ENCODE results near the gene ACAP2.
"Not testable (repeated sequence)": the region's sequence is repeated elsewhere in the genome, so short reads cannot be mapped to it uniquely, and the experiment has no call there.

Gene ACAP2

DNA sequence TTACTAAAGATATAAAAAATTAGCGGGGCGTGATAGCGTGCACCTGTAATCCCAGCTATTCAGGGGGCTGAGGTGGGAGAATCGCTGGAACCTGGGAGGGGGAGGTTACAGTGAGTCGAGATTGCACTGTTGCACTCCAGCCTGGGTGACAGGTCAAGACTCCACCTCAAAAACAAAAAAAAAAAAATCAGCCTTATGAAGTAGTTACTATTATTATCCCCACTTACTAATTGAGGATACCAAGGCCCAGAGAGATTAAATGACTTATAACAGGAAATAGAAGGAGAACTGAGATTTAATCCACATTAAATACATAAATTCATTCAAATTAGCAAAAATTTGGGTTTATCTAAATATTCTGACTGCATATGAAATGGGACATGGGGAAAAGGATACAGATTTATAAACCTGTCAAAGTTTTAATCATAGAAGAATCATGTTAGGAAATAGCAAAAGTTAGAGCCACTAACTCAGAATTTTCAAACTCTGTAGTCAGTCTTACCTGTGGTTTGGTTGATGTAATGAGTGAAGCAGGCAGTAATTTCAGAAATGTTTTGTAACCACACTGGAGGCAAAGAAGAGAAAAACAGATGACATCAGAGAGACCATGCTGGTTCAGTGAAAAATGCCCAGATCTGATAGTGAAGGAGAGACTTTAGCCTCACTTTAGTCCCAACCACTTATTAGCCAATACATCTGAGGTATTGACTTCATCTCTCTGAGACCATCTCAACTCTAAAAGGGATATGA is 25.0 kb upstream of the ACAP2 start:
- Histone ChIP-seq H3K4me3 (ENCODE audit: low read depth, low read length) (no peak overlapping the region), H2AFZ (no peak overlapping the region), H3K27ac (no peak overlapping the region), H3K36me3 (ENCODE audit: control insufficient read depth, insufficient read depth, low read length) (no peaks in the 10 kb centered on the region), H3K4me2 (ENCODE audit: low read length) (no peak overlapping the region), H3K27me3 (ENCODE audit: control insufficient read depth, insufficient read depth, low read length) (no peaks in the 10 kb centered on the region), H3K9ac (no peak overlapping the region), H3K9me3 (ENCODE audit: control insufficient read depth, low read length) (no peaks in the 10 kb centered on the region), H3K4me1 (no peaks in the 10 kb centered on the region), H3K79me2 (no peaks in the 10 kb centered on the region)
- TF ChIP-seq, protein P1, sequence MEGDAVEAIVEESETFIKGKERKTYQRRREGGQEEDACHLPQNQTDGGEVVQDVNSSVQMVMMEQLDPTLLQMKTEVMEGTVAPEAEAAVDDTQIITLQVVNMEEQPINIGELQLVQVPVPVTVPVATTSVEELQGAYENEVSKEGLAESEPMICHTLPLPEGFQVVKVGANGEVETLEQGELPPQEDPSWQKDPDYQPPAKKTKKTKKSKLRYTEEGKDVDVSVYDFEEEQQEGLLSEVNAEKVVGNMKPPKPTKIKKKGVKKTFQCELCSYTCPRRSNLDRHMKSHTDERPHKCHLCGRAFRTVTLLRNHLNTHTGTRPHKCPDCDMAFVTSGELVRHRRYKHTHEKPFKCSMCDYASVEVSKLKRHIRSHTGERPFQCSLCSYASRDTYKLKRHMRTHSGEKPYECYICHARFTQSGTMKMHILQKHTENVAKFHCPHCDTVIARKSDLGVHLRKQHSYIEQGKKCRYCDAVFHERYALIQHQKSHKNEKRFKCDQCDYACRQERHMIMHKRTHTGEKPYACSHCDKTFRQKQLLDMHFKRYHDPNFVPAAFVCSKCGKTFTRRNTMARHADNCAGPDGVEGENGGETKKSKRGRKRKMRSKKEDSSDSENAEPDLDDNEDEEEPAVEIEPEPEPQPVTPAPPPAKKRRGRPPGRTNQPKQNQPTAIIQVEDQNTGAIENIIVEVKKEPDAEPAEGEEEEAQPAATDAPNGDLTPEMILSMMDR (IDR thresholded peaks at IDR 0.05), result no peak

DNA sequence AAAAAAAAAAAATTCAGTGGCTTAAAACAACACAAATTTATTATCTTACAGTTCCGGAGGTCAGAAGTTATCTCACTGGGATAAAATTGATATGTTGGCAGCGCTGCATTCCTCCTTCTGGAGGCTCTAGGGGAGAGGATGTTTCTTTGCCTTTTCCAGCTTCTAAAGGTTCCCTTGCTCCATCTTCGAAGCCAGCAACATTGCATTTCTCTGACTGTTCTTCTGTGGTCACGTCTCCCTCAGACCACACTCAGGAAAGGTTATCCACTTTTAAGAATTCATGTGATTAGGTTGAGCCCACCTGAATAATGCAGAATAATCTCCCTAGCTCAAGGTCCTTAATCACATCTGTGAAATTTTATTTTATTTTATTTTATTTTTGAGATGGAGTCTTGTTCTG is 23.4 kb upstream of the ACAP2 start:
- Histone ChIP-seq H3K4me1 (no peaks in the 10 kb centered on the region), H3K27ac (no peak overlapping the region), H3K36me3 (ENCODE audit: control insufficient read depth, insufficient read depth, low read length) (no peaks in the 10 kb centered on the region), H2AFZ (no peak overlapping the region), H3K4me2 (ENCODE audit: low read length) (no peak overlapping the region), H3K27me3 (ENCODE audit: control insufficient read depth, insufficient read depth, low read length) (no peaks in the 10 kb centered on the region), H3K4me3 (ENCODE audit: low read depth, low read length) (no peak overlapping the region), H3K79me2 (no peaks in the 10 kb centered on the region), H3K9ac (no peak overlapping the region), H3K9me3 (ENCODE audit: control insufficient read depth, low read length) (no peaks in the 10 kb centered on the region)
- TF ChIP-seq, protein P1 (IDR thresholded peaks at IDR 0.05), result no peak

DNA sequence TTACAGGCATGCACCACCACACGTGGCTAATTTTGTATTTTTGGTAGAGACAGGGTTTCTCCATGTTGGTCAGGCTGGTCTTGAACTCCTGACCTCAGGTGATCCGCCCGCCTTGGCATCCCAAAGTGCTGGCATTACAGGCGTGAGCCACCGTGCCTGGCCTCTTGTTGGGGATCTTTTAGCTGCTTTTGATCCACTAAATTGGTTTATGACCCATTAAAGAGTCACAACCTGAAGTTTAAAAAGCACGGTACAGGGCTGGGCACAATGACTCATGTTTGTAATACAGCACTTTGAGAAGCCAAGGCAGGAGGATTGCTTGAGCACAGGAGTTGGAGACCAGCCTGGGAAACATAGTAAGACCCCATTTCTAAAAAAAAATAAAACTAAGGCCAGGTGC is 20.1 kb upstream of the ACAP2 start:
- not testable (repeated sequence) for H3K27me3 ChIP-seq (ENCODE audit: control insufficient read depth, insufficient read depth, low read length)

DNA sequence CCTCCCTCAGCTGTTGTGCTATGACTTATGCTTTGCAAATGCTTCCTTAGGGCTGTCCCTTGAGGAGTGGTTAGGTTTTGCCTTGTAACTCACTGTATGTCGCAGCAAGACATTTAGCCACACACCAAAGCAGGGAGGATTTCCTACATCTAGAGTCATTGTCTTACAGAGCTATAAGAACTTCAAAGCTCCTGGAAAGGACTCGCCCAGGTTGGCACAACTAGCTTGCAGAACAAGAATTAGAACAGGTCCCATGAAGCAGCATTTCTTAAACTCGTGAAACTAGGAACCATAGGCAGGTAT is 19.4 kb upstream of the ACAP2 start:
- Histone ChIP-seq H3K27ac (no peak overlapping the region), H3K36me3 (ENCODE audit: control insufficient read depth, insufficient read depth, low read length) (no peaks in the 10 kb centered on the region), H3K9ac (no peak overlapping the region), H3K27me3 (ENCODE audit: control insufficient read depth, insufficient read depth, low read length) (no peaks in the 10 kb centered on the region), H3K4me3 (ENCODE audit: low read depth, low read length) (no peak overlapping the region), H3K4me1 (no peaks in the 10 kb centered on the region), H3K4me2 (ENCODE audit: low read length) (no peak overlapping the region), H2AFZ (no peak overlapping the region), H3K79me2 (no peaks in the 10 kb centered on the region), H3K9me3 (ENCODE audit: control insufficient read depth, low read length) (no peaks in the 10 kb centered on the region)
- TF ChIP-seq, protein P1 (IDR thresholded peaks at IDR 0.05), result no peak

More for the DNA sequence above, 20.1 kb upstream of the ACAP2 start:
- H3K9ac ChIP-seq; H3K36me3 ChIP-seq (ENCODE audit: control insufficient read depth, insufficient read depth, low read length); H3K9me3 ChIP-seq (ENCODE audit: control insufficient read depth, low read length); H3K4me1 ChIP-seq; H3K27ac ChIP-seq; H2AFZ ChIP-seq; H3K79me2 ChIP-seq; H3K4me3 ChIP-seq (ENCODE audit: low read depth, low read length); H3K4me2 ChIP-seq (ENCODE audit: low read length): not testable (repeated sequence)

DNA sequence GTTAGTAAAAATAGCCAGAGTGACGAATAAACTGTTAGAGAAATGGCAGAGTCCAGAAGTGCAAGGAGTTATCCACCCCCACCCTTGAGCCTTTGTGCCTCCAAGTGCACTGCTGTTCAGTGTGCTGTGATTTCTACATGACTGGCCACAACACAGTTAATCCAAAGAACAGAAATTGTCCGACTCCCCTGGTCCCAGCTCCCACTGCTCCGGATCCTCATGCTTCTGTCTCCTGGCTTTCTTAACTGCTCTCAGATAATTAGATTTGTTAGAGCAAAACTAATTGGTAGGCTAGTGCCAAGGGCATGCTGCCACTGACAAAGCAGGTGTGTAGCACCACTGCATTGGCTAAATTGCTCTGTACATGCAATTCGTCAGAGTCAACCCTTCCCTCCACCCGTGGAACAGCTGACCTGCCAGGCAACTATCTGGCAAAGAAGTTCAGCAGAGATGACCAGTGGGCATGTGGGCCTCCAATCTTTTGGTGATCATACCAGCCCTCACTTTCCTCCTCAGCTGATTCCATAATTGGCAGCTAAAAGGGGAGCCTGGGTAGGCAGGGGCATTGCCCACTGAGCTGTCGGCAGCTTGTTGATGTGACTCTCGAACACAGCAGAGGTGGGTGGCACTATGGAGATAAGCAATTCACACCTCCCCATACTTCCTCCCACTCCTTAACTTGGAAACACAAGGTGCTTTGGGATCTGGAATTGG is 18.9 kb upstream of the ACAP2 start:
- TF ChIP-seq, protein P1 (IDR thresholded peaks at IDR 0.05), result no peak
- Histone ChIP-seq H3K36me3 (ENCODE audit: control insufficient read depth, insufficient read depth, low read length) (no peaks in the 10 kb centered on the region), H3K9ac (no peak overlapping the region), H3K4me1 (no peaks in the 10 kb centered on the region), H2AFZ (no peak overlapping the region), H3K9me3 (ENCODE audit: control insufficient read depth, low read length) (no peaks in the 10 kb centered on the region), H3K27me3 (ENCODE audit: control insufficient read depth, insufficient read depth, low read length) (no peaks in the 10 kb centered on the region), H3K79me2 (no peaks in the 10 kb centered on the region), H3K27ac (no peak overlapping the region), H3K4me3 (ENCODE audit: low read depth, low read length) (no peak overlapping the region), H3K4me2 (ENCODE audit: low read length) (no peak overlapping the region)
